ENCODE data around the gene PLCD3.

Gene PLCD3

DNA sequence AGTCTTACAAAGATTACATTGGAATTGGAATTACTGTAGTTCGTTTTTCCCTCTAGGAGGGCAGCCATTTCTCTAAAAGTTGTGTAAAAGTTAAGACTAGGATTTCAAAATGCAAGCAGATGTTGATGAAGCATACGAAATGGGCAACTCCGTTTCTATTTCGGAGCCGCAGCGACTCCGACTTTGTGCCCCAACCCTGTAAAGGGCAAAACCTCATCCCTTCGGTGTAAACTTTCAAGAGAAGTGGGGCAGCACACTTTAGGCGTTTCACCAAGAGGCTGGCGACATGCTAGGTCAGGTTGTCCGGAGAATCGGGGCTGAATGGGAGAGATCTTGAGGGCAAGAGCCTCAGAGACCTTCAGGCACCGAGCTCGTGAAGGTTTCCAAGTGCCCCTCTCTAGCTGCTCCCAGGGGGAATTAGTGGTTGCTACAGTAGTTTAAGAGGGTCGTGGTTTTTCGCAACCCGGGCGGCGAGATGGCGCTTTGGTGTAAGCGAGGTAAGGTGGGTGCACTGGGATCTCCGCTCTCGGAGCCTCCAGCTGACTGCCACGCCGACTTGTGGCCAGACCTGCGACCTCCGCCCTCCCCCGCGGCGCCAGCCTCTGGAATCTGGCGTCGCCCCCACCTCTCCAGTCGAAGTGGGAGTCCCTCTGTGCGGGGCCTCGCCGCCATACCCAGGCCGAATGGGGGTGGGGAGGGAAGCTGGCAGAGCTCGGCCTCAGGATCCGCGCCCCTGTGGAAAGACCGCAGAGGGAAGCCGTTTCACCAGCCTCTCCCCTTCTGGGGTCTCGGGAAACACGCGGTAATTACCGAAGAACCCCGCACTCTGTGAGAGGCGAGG, 28.4 kb upstream of the PLCD3 start:
- CTCF ChIA-PET: interaction anchor here (1.1 to 4.7 kb wide), 5 partner anchors 8 to 37 kb away, joined by 4 to 63 read pairs (median 23); partner anchors contain the start of genes ACBD4 and HEXIM1
- DNase-seq: peak; percentile 66
- peaks cover 50% of the 10 kb centered on the region for H3K4me1 Mint-ChIP-seq
- peak overlapping the region; percentile 95 for H3K27ac Mint-ChIP-seq
- H3K9me3 Mint-ChIP-seq: no peaks in the 10 kb centered on the region
- H3K36me3 Mint-ChIP-seq: peaks cover 36% of the 10 kb centered on the region
- H3K27me3 Mint-ChIP-seq: no peaks in the 10 kb centered on the region
- peak overlapping the region; percentile 93 for H3K4me3 Mint-ChIP-seq

DNA sequence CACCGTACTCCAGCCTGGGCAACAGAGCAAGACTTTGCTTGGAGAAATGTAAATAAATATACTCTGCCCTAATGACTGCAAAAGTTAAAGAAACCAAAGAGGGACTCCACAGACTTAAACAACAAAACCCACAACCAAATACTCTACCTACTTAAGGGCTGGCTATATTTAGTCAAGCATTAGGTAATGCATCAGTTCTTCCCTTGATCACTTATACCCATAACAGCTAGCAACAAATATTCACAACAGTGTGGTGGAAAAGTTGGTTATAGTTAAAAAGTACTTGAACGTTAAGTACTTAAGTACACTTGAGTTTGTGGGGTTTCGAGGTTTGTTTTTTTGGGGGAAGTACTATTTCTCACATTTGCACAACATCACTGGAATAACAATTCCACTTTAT, 23.9 kb upstream of the PLCD3 start:
- peaks cover 35% of the 10 kb centered on the region for H3K36me3 Mint-ChIP-seq
- H3K27me3 Mint-ChIP-seq: no peaks in the 10 kb centered on the region
- H3K4me1 Mint-ChIP-seq: peaks cover 38% of the 10 kb centered on the region
- DNase-seq: no peak
- CTCF ChIA-PET: interaction anchor here (2.0 to 9.6 kb wide), 2 partner anchors 19 to 42 kb away, joined by 5 to 172 read pairs; partner anchors contain the start of gene ACBD4
- no peaks in the 10 kb centered on the region for H3K9me3 Mint-ChIP-seq
- H3K4me3 Mint-ChIP-seq: no peak overlapping the region
- no peak overlapping the region for H3K27ac Mint-ChIP-seq

DNA sequence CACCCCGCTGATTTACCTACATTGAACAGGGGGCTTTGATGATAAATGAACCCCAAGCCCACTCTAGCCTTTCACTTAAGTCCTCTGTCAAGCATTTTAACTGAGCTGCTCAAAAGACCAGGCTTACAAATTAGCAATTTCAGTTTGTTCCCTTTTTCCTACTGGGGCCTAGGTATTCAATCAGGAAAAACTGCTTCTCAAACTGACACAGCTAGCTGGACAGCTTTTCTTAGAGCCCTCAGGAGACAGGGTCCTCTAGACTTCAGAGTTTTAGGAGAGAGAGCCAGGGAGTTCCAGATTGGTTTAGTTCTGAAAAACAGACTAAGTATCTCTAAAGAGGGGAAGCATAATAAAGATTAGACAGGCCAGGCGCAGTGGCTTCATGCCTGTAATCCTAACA, 23.2 kb upstream of the PLCD3 start:
- CTCF ChIA-PET: interaction anchor here (0.6 to 9.6 kb wide), 4 partner anchors 19 to 102 kb away, joined by 3 to 172 read pairs (median 4); partner anchors contain the start of gene ACBD4
- no peak for DNase-seq
- Mint-ChIP-seq H3K9me3 (no peaks in the 10 kb centered on the region), H3K4me3 (no peak overlapping the region), H3K4me1 (peaks cover 45% of the 10 kb centered on the region), H3K27me3 (no peaks in the 10 kb centered on the region), H3K27ac (no peak overlapping the region), H3K36me3 (peaks cover 38% of the 10 kb centered on the region)

DNA sequence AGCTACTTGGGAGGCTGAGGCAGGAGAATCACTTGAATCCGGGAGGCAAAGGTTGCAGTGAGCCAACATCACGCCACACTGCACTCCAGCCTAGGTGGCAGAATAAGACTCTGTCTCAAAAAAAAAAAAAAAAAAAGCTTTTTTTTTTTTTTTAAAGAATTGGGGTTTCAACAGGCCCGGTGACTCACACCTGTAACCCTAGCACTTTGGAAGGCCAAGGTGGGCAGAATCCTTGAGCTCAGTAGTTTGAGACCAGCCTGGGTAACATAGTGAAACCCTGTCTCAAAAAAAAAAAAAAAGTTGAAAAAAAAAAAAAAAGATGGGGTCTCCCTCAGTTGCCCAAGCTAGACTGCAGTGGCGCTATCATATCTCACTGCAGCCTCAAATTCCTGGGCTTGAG, 22.7 kb upstream of the PLCD3 start:
- CTCF ChIA-PET: interaction anchor here (0.6 to 9.6 kb wide), 4 partner anchors 18 to 102 kb away, joined by 3 to 172 read pairs (median 4); partner anchors contain the start of gene ACBD4
- Mint-ChIP-seq H3K27ac (no peak overlapping the region), H3K4me1 (peaks cover 45% of the 10 kb centered on the region)

DNA sequence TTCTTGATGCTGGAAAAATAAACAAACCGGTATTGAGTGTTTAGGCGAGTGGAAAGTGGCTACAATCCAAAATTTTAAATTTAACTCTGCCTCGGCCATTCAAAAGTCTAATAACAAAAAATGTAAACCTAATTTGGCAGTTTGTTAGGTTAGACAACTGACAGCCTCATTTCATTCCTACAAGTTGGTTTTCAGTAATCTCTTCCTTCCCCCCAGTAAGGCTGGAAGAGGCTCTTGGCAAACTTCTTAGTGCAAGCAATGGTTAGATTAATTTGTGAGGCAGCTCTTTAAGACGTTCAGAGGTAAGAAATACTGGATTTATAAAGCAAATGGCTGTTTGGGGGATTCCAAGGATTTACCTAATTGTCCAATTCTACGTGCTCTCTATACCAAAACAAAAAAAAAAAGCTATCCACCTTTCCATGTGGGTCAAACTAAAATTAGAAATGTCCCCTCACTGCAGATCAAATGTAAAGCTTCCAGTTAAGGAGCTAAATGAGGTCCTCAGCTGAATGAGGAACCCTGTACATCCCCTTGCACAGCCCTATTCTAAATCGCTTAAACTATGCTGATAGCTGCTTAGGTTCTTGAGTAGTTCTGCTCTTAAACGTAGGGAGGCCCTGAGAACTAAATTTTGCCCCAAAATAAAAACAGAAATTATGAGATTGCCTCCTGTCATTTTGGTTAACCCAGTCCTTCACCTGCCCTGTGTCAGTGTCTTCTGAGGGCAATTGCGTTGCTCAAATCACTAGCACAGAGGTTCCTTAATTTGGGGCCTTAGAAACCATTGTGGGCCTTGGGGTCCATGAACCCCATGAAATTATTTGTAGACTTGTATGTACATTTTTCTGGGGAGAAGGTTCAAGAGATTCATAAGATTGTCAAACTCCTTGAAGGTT, 18.8 kb upstream of the PLCD3 start:
- H3K9me3 Mint-ChIP-seq: no peaks in the 10 kb centered on the region
- DNase-seq: no peak
- peaks cover 17% of the 10 kb centered on the region for H3K27me3 Mint-ChIP-seq
- H3K36me3 Mint-ChIP-seq: peaks cover 24% of the 10 kb centered on the region
- H3K4me1 Mint-ChIP-seq: peaks cover 39% of the 10 kb centered on the region
- CTCF ChIA-PET: interaction anchor here (1.0 to 9.6 kb wide), 18 partner anchors 9 to 211 kb away, joined by 3 to 172 read pairs (median 4); partner anchors contain the start of genes ACBD4 and HEXIM2
- peak overlapping the region; percentile 69 for H3K4me3 Mint-ChIP-seq
- peak overlapping the region; percentile 82 for H3K27ac Mint-ChIP-seq

More for the DNA sequence above, 22.7 kb upstream of the PLCD3 start:
- H3K4me3 Mint-ChIP-seq: no peak overlapping the region
- H3K9me3 Mint-ChIP-seq: no peaks in the 10 kb centered on the region
- no peaks in the 10 kb centered on the region for H3K27me3 Mint-ChIP-seq
- no peak for DNase-seq
- H3K36me3 Mint-ChIP-seq: peaks cover 37% of the 10 kb centered on the region

DNA sequence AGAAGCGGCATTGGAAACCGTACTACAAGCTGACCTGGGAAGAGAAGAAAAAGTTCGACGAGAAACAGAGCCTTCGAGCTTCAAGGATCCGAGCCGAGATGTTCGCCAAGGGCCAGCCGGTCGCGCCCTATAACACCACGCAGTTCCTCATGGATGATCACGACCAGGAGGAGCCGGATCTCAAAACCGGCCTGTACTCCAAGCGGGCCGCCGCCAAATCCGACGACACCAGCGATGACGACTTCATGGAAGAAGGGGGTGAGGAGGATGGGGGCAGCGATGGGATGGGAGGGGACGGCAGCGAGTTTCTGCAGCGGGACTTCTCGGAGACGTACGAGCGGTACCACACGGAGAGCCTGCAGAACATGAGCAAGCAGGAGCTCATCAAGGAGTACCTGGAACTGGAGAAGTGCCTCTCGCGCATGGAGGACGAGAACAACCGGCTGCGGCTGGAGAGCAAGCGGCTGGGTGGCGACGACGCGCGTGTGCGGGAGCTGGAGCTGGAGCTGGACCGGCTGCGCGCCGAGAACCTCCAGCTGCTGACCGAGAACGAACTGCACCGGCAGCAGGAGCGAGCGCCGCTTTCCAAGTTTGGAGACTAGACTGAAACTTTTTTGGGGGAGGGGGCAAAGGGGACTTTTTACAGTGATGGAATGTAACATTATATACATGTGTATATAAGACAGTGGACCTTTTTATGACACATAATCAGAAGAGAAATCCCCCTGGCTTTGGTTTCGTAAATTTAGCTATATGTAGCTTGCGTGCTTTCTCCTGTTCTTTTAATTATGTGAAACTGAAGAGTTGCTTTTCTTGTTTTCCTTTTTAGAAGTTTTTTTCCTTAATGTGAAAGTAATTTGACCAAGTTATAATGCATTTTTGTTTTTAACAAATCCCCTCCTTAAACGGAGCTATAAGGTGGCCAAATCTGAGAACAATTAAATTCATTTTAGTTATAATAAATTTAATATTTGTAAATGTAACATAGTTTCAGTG, 17.7 kb upstream of the PLCD3 start:
- Mint-ChIP-seq H3K27me3 (peaks cover 17% of the 10 kb centered on the region), H3K4me1 (peaks cover 46% of the 10 kb centered on the region), H3K9me3 (no peaks in the 10 kb centered on the region), H3K27ac (peak overlapping the region; percentile 100), H3K4me3 (peak overlapping the region; percentile 99), H3K36me3 (peaks cover 22% of the 10 kb centered on the region)
- peak; percentile 57 for DNase-seq
- CTCF ChIA-PET: interaction anchor here (0.6 to 9.6 kb wide), 18 partner anchors 9 to 235 kb away, joined by 3 to 172 read pairs (median 4); partner anchors contain the start of genes ACBD4 and HEXIM2

DNA sequence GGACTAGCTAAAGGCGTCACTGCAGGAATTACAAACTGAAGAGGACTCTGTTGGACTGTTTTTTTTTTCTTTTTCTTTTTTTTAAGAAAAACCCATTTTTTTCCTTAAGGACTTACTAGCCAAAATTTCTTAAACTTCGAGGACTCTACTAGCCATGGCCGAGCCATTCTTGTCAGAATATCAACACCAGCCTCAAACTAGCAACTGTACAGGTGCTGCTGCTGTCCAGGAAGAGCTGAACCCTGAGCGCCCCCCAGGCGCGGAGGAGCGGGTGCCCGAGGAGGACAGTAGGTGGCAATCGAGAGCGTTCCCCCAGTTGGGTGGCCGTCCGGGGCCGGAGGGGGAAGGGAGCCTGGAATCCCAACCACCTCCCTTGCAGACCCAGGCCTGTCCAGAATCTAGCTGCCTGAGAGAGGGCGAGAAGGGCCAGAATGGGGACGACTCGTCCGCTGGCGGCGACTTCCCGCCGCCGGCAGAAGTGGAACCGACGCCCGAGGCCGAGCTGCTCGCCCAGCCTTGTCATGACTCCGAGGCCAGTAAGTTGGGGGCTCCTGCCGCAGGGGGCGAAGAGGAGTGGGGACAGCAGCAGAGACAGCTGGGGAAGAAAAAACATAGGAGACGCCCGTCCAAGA, 16.8 kb upstream of the PLCD3 start:
- Mint-ChIP-seq H3K4me1 (peaks cover 48% of the 10 kb centered on the region), H3K4me3 (peak overlapping the region; percentile 99), H3K27me3 (peaks cover 17% of the 10 kb centered on the region), H3K9me3 (no peaks in the 10 kb centered on the region), H3K27ac (peak overlapping the region; percentile 100), H3K36me3 (peaks cover 22% of the 10 kb centered on the region)
- CTCF ChIA-PET: interaction anchor here (0.6 to 9.6 kb wide), 16 partner anchors 11 to 236 kb away, joined by 3 to 172 read pairs (median 4); partner anchors contain the start of genes ACBD4 and HEXIM2
- peak; percentile 84 for DNase-seq

DNA sequence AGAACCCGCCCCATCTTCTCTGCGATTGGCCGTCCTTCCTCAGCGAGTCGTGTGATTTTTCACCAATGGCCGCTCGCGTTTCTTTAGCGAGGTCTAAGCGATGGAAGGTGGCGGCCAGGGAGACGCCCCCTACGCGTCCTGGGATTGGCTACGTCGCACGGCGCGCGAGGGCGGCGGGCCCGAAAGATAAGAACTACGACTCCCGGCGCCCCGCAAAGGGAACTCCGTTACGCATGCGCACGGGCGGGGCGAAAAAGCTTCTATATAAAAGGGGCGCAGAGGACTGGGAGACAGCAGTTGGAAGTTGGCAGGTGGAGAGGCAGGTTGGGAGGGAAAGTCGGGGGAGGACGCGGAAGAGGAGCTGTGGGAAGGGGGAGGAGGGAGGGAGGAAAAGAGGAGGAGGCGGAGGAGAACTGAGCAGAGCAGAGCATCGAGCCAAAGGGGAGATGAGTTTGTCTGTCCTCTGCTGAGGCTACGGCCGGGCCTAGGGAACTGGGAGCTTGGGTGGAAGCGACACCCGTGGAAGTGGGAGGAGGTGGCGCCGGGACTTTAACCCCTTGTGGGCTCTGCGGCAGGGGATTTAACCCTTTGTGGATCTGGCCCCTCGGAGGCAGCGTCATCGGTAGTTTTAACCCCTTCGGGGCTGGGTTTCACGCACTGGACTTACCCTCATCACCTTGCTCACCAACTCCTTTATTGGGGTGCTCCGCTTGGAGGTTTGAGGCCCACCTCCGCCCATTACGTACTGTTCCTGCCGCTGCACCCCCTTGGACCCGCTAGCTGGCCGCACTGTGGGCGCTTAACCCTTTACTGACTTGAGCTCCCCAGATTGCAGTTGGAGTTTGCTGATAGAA, 16.1 kb upstream of the PLCD3 start, which contains the start of gene HEXIM1:
Gene HEXIM1, plus strand, starts transcription at position 293 of the 854 bp plus-strand sequence. CDS start 716 bp downstream, outside the sequence.
- Mint-ChIP-seq H3K9me3 (no peaks in the 10 kb centered on the region), H3K27ac (peak within 1 kb of the TSS; percentile 100), H3K36me3 (peaks cover 22% of the 10 kb centered on the region), H3K4me3 (peak within 1 kb of the TSS; percentile 99), H3K4me1 (peaks cover 56% of the 10 kb centered on the region), H3K27me3 (peaks cover 17% of the 10 kb centered on the region)
- CTCF ChIA-PET: interaction anchor here (1.0 to 9.6 kb wide), 10 partner anchors 12 to 236 kb away, joined by 3 to 172 read pairs (median 13); partner anchors contain the start of genes ACBD4 and HEXIM2
- peak; percentile 99 for DNase-seq

DNA sequence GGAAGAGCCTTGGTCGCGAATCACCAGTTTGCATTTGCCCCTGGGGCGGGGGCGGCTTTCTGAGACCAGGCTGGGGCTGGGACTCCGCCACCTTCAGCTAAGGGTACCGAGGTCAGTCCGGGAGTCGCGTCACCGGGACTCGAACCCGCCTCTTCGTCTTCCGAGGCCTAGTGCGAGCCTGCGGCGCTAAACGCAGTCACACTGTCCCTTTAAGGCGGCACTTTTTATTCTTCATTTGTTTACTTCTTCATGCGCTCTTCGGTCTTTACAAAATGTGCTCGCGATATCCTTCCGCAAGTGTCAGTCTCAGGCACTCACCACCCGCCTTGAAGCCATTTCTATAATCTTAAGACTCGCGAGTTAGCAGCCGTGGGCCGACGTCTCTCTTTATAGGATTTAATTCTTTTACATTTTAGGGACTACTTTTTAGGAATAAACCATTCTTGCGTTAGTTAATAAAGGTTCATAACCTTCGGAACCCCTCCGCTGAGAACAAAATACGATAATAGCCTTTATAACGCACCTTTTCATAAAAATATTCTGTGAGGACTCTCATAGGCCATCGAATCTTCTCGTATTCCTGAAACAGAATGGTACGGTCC, 15.4 kb upstream of the PLCD3 start:
- H3K27me3 Mint-ChIP-seq: peaks cover 17% of the 10 kb centered on the region
- peak overlapping the region; percentile 99 for H3K4me3 Mint-ChIP-seq
- peak overlapping the region; percentile 100 for H3K27ac Mint-ChIP-seq
- CTCF ChIA-PET: interaction anchor here (1.8 to 9.6 kb wide), 5 partner anchors 11 to 54 kb away, joined by 4 to 172 read pairs (median 63); partner anchors contain the start of genes ACBD4 and HEXIM2
- H3K4me1 Mint-ChIP-seq: peaks cover 61% of the 10 kb centered on the region
- no peaks in the 10 kb centered on the region for H3K9me3 Mint-ChIP-seq
- DNase-seq: peak; percentile 84
- peaks cover 24% of the 10 kb centered on the region for H3K36me3 Mint-ChIP-seq

DNA sequence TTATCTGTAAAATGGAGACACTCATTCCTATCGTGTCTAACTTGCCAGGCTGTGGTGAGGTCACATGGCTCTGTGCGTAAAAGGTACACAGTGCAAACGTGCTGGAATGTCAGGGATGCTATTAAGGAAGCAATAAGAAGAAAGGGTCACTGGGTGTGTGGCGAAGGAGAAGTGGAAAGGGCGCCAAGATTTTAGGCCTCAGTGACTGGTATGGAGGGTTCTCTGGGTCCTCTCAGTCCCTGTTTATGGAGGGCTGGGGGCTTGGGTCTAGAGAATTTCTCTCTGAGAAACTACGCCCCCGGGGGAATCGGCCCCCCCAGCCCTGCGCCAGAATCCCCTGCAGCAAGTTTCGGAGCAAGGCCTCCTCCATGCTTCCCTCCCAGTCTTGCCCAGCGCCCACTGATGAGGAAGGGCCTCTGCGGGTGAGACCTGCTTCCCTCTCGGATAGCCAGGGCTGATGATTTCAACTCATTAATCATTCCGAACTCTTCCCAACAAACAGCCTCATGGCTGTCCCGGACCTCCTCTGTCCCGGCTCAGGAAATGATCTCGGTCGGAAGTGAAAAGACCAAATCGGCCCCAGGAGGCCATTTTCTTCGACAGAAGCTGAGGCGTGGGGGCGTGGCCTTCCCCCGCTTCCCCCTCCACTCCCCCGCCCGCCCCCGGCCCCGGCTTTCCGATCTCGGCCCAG, 14.7 kb upstream of the PLCD3 start:
- H3K27ac Mint-ChIP-seq: peak overlapping the region; percentile 100
- peak overlapping the region; percentile 99 for H3K4me3 Mint-ChIP-seq
- CTCF ChIA-PET: interaction anchor here (1.0 to 9.6 kb wide), 3 partner anchors 10 to 13 kb away, joined by 5 to 172 read pairs (median 63); partner anchors contain the start of genes ACBD4 and HEXIM2
- DNase-seq: peak; percentile 85
- peaks cover 24% of the 10 kb centered on the region for H3K36me3 Mint-ChIP-seq
- peaks cover 17% of the 10 kb centered on the region for H3K27me3 Mint-ChIP-seq
- peaks cover 60% of the 10 kb centered on the region for H3K4me1 Mint-ChIP-seq
- no peaks in the 10 kb centered on the region for H3K9me3 Mint-ChIP-seq

DNA sequence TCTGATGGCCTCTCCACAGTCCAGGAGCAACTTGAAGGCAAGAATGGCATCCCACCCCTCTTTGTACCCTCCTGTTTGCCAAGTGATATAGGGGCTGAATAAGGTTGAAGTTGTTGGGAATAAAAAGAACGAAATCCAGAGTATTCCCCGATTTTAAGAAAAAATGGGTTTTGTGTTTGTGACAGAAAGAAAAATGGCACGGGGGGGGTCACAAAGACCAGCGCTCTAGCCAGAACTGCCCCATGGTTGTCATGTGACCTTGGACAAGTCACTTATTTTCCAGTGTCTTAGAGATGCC, 14.2 kb upstream of the PLCD3 start:
- Mint-ChIP-seq H3K27me3 (peaks cover 17% of the 10 kb centered on the region), H3K9me3 (no peaks in the 10 kb centered on the region), H3K27ac (peak overlapping the region; percentile 100), H3K36me3 (peaks cover 24% of the 10 kb centered on the region), H3K4me1 (peaks cover 61% of the 10 kb centered on the region), H3K4me3 (peak overlapping the region; percentile 99)
- CTCF ChIA-PET: interaction anchor here (1.0 kb wide), 1 partner anchor 11 kb away, joined by 5 read pairs; the partner anchor contains the start of gene ACBD4
- DNase-seq: no peak
